K562 (cell line): Measurements from ENCODE around the gene BNIPL. TPM values are rescaled to one million over a fixed set of nuclear protein-coding genes. Genes with fewer than 3 reads are reported as not detected.

Experiments
- BRF1 ChIP-seq: IDR thresholded peaks from 3 replicates; pipeline ENCODE4 v1.6.1; 2011; ENCODE audit warnings: borderline replicate concordance, mild to moderate bottlenecking; ENCODE audit not compliant: insufficient read length; ENCODE audit errors: extremely low read depth
- CCAR2 ChIP-seq: fragments of 200-400 bp; formaldehyde crosslinking; IDR thresholded peaks from 2 replicates; pipeline ENCODE4 v1.6.1; 2017; ENCODE audit warnings: mild to moderate bottlenecking, low read depth, low read length
- CTCFL ChIP-seq: IDR thresholded peaks from 2 replicates; pipeline ENCODE4 v1.6.1; 2011; ENCODE audit warnings: borderline replicate concordance, low read depth, mild to moderate bottlenecking, moderate library complexity, low read length; ENCODE audit not compliant: insufficient read depth, poor library complexity, severe bottlenecking
- HNRNPL ChIP-seq: fragments of 200-400 bp; formaldehyde crosslinking; IDR thresholded peaks from 2 replicates; pipeline ENCODE4 v1.6.1; 2017; ENCODE audit warnings: low read depth, mild to moderate bottlenecking, low read length
- ID3 ChIP-seq, 2 experiments: fragments of 250-450 bp in 1 of 2; fragments of 450-650 bp in 1 of 2; sonication (Bioruptor Pico) in 1 of 2; IDR thresholded peaks; 2 replicates each; pipeline versions ENCODE4 v1.6.1 to v1.8.0; 2016 to 2021; ENCODE audit warnings: mild to moderate bottlenecking in 2 of 2, moderate library complexity in 2 of 2, missing compliant biosample characterization in 1 of 2, missing genetic modification characterization in 1 of 2
- IRF1 ChIP-seq: sonication (generic); formaldehyde crosslinking; IDR thresholded peaks from 2 replicates; pipeline ENCODE4 v1.8.0; 2022; ENCODE audit warnings: missing genetic modification reagents, mild to moderate bottlenecking, borderline replicate concordance
- L3MBTL2 ChIP-seq: fragments of 450-650 bp; IDR thresholded peaks from 2 replicates; pipeline ENCODE4 v1.6.1; 2016; ENCODE audit warnings: mild to moderate bottlenecking, moderate library complexity
- MAZ ChIP-seq, 2 experiments: fragments of 450-650 bp in 1 of 2; sonication (generic) in 1 of 2; formaldehyde crosslinking; IDR thresholded peaks in 1 of 2; conservative IDR thresholded peaks in 1 of 2; 2 replicates each; pipeline versions ENCODE4 v1.4.0 to v1.5.0; 2020; ENCODE audit warnings: mild to moderate bottlenecking in 1 of 2, missing genetic modification reagents in 1 of 2
- PRDM10 ChIP-seq: fragments of 450-650 bp; IDR thresholded peaks from 2 replicates; pipeline ENCODE4 v1.6.1; 2018; ENCODE audit not compliant: partially characterized antibody
- RBBP5 ChIP-seq: fragments of 200-600 bp; sonication (generic); IDR thresholded peaks from 2 replicates; pipeline ENCODE4 v1.6.1; 2012; ENCODE audit warnings: borderline replicate concordance, mild to moderate bottlenecking, low read length, control low read depth, inconsistent platforms; ENCODE audit not compliant: insufficient read depth, poor library complexity, severe bottlenecking
- SFPQ ChIP-seq: fragments of 200-400 bp; formaldehyde crosslinking; IDR thresholded peaks from 2 replicates; pipeline ENCODE4 v1.6.1; 2017; ENCODE audit warnings: mild to moderate bottlenecking, low read depth, low read length, moderate library complexity
- TRIM24 ChIP-seq, 2 experiments: fragments of 450-650 bp; IDR thresholded peaks; 2 replicates each; pipeline ENCODE4 v1.6.1; 2016
- ZBED1 ChIP-seq: IDR thresholded peaks from 2 replicates; pipeline ENCODE4 v1.6.1; 2014
- ZFP1 ChIP-seq: fragments of 450-650 bp; formaldehyde crosslinking; IDR thresholded peaks from 2 replicates; pipeline ENCODE4 v1.4.0; 2020; ENCODE audit warnings: mild to moderate bottlenecking, mixed read lengths
- ZNF41 ChIP-seq: fragments of 250-450 bp; sonication (Bioruptor Pico); conservative IDR thresholded peaks from 2 replicates; pipeline ENCODE4 v1.4.0; 2020; ENCODE audit warnings: mild to moderate bottlenecking
- ZNF445 ChIP-seq: fragments of 250-450 bp; sonication (Bioruptor Pico); IDR thresholded peaks from 2 replicates; pipeline ENCODE4 v1.4.0; 2020; ENCODE audit warnings: low read depth, mild to moderate bottlenecking, moderate library complexity
- ZNF561 ChIP-seq: fragments of 450-650 bp; formaldehyde crosslinking; conservative IDR thresholded peaks from 2 replicates; pipeline ENCODE4 v1.4.0; 2020; ENCODE audit warnings: mild to moderate bottlenecking, moderate library complexity
- polyA plus RNA-seq, 8 experiments: library from polyadenylated mRNA; depleted of rRNA in 4 of 8; stranded (reverse) in 5 of 8; unstranded in 3 of 8; fragments of >200 nt; fragmentation: Nextera tagmentation in 2 of 8; fragmentation: Illumina TruSeq in 1 of 8; extraction: Ambion mirVana in 2 of 8; extraction: Trizol in 1 of 8; gene quantifications; 2 replicates each; pipeline versions ENCODE4 v1.2.1 to v1.2.3, GENCODE V29; 2011 to 2014; ENCODE audit warnings: inconsistent platforms in 1 of 8, missing spikeins in 1 of 8
- total RNA-seq, 7 experiments: library from RNA; depleted of rRNA in 6 of 7; stranded (reverse); fragments of >200 nt in 6 of 7; fragmentation: Illumina TruSeq in 2 of 7; extraction: Trizol in 2 of 7; gene quantifications; 2 replicates each; pipeline versions ENCODE4 v1.2.1 to v1.2.3, GENCODE V29; 2011 to 2021; ENCODE audit warnings: low replicate concordance in 1 of 7

Gene BNIPL
- total and polyA plus RNA-seq, 9 of the 15 experiments (the other 6 are each of a cell fraction or from before 2014, with no cell fraction given) = 0.08 to 1.4 (median 0.68) TPM

GRCh38 chr1:151054971-151055547 lies 18.7 kb downstream of the BNIPL start (continued):
- TF ChIP-seq MAZ (CRISPR knock-in tag; conservative IDR thresholded peaks at IDR 0.05 in 1 of 2, IDR thresholded peaks at IDR 0.05 in 1 of 2) = no peak
- no peak for TF ChIP-seq CCAR2
- TF ChIP-seq ZNF41 (CRISPR knock-in tag) = no peak
- no peak for TF ChIP-seq SFPQ
- no peak for TF ChIP-seq HNRNPL
- TF ChIP-seq PRDM10 = peak; percentile 36
- no peak for TF ChIP-seq CTCFL
- TF ChIP-seq ZBED1 = no peak
- peak; percentile 6 for TF ChIP-seq RBBP5
- no peak for TF ChIP-seq ZNF445 (CRISPR knock-in tag)
- no peak for TF ChIP-seq IRF1 (CRISPR knock-in tag)
- no peak for TF ChIP-seq ZNF561 (CRISPR knock-in tag)
- TF ChIP-seq TRIM24 (IDR thresholded peaks at IDR 0.05) = peak in 1 of 2 experiments; percentile 37; a peak in 1 of 4 replicates
- TF ChIP-seq ZFP1 (CRISPR knock-in tag) = no peak
- no peak for TF ChIP-seq BRF1
- TF ChIP-seq L3MBTL2 = no peak
- TF ChIP-seq ID3 (CRISPR knock-in tag; IDR thresholded peaks at IDR 0.05) = no peak
- TF ChIP-seq ID3 (tag; IDR thresholded peaks at IDR 0.05) = 0 out of 2 replicates have a peak, but pooled peaks have one; percentile 43
